A673 (cell line): ENCODE data around the gene TEX26.

Experiments
- CTCF ChIP-seq: fragments of 300-800, 200-600 bp; sonication (generic); conservative IDR thresholded peaks from 2 replicates; pipeline ENCODE4 v1.5.1; 2017; ENCODE audit warnings: low read depth, mild to moderate bottlenecking, antibody characterized with exemption, low read length, moderate library complexity, mixed read lengths
- EZH2 ChIP-seq: fragments of 200-600 bp; sonication (generic); IDR thresholded peaks from 2 replicates; pipeline ENCODE4 v1.6.1; 2017; ENCODE audit warnings: borderline replicate concordance, low read depth, mild to moderate bottlenecking, mixed read lengths, antibody characterized with exemption, low read length; ENCODE audit not compliant: poor library complexity, severe bottlenecking

- no peak for TF ChIP-seq CTCF
- no peak for TF ChIP-seq EZH2
These were observed 31.3 kb downstream of the TEX26 start for GRCh38 chr13:30963791-30964190.
